NT2/D1 (cell line): ENCODE results near the gene MEOX1.

Experiments used
- SUZ12 ChIP-seq: IDR thresholded peaks from 2 replicates; pipeline ENCODE4 v1.6.1; 2011; ENCODE audit not compliant: insufficient read length, insufficient read depth; ENCODE audit errors: extremely low read depth
- YY1 ChIP-seq: IDR thresholded peaks from 2 replicates; pipeline ENCODE4 v1.6.1; 2011; ENCODE audit not compliant: insufficient read length, insufficient read depth
- ZNF274 ChIP-seq: IDR thresholded peaks from 2 replicates; pipeline ENCODE4 v1.6.1; 2011; ENCODE audit warnings: mild to moderate bottlenecking, low read depth, low read length

GRCh38 chr17:43611230-43611969, 50.3 kb downstream of the MEOX1 start:
- no peak for TF ChIP-seq YY1
- no peak for TF ChIP-seq ZNF274
- TF ChIP-seq SUZ12 = no peak
